KBM-7 (cell line): ENCODE measurements around the gene MLPH.

ENCODE experiments used
- DNase-seq: peaks from one replicate; pipeline ENCODE4 v3.0.0-alpha.2; 2015
- in situ Hi-C: fragments of 300-500 bp; cut with MboI; formaldehyde crosslinking; loops from 2 replicates; pipeline ENCODE4 v1.14.3; 2020; ENCODE audit warnings: low sequenced_read_pairs, low pct_unique_long_range_greater_than_20kb, mixed read lengths

Gene MLPH

DNA sequence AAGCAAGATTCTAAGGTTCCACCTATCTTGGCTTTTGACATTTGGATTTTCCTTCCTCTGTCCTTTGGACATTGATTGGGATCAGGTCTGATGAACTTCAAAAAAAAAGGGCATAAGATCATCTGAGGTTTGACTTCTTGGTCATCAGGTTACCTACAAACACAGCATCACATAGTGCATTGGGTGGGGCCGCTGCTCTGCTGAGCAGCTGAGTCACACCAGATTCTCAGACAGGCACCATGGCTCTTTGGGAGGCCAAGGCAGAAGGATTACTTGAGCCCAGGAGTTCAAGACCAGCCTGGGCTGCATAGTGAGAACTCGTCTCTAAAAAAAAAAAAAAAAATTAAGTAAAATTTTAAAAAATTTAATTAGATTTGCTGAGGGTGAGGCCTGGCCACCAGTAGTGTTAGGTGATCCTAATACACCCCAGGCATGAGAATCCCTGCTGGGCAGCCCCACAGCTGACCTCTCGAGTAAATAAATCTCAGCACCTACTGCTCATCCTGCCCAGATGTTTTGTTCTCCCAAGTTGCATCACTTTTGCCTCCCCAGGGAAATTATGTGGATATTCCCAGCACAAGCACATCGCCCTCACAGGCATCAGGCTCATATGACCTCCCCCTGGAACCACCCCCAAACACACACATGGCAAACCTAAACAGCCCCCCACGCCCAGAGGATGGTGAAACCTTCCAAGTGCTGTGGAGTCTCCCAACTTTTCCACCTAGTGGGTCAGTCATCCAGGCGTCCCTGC, 5.3 kb downstream of the MLPH start:
- DNase-seq = no peak
- in situ Hi-C loops = no loop called here

- in situ Hi-C loops = no loop called here
- DNase-seq = no peak
These were observed 7.0 kb downstream of the MLPH start for GRCh38 chr2:237494066-237494465.

DNA sequence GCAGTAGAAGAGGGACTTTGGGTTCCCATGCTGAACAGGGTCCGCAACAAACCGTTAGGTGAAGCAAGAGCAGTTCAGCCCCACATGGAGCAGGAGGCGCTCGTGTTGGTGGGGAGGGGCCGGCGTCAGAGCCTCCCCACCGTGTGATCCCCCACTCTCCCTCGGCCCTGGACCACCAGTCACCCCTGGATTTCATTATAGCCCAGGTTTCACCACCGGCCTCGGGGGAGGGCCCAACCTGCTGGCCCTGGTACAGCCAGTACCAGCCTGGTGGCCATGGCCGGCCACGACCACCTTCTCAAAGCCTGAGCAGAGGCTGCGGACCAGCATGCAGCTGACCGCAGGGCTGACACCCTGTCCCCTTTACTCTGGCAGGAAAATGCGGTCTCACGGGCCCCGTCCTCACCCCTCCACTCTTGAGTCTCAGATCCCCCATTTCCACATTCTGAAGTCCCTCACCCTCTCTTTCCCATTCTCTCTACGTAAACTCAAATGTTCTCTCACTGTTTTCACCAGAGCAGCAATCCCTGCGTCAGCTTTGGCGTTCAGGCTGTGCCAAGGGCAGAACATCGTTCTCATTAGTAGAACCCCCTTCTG, 8.6 kb downstream of the MLPH start:
- DNase-seq = no peak
- in situ Hi-C loops = no loop called here

- no peak for DNase-seq
- in situ Hi-C loops = no loop called here
These were observed 9.4 kb downstream of the MLPH start for GRCh38 chr2:237496428-237496827.

- no peak for DNase-seq
- in situ Hi-C loops = no loop called here
These were observed 10.2 kb downstream of the MLPH start for GRCh38 chr2:237497009-237497837.

- in situ Hi-C loops = no loop called here
- no peak for DNase-seq
These were observed 10.8 kb downstream of the MLPH start for GRCh38 chr2:237497838-237498186.

GRCh38 chr2:237498341-237498740, 11.3 kb downstream of the MLPH start:
- in situ Hi-C loops = no loop called here
- no peak for DNase-seq

DNA sequence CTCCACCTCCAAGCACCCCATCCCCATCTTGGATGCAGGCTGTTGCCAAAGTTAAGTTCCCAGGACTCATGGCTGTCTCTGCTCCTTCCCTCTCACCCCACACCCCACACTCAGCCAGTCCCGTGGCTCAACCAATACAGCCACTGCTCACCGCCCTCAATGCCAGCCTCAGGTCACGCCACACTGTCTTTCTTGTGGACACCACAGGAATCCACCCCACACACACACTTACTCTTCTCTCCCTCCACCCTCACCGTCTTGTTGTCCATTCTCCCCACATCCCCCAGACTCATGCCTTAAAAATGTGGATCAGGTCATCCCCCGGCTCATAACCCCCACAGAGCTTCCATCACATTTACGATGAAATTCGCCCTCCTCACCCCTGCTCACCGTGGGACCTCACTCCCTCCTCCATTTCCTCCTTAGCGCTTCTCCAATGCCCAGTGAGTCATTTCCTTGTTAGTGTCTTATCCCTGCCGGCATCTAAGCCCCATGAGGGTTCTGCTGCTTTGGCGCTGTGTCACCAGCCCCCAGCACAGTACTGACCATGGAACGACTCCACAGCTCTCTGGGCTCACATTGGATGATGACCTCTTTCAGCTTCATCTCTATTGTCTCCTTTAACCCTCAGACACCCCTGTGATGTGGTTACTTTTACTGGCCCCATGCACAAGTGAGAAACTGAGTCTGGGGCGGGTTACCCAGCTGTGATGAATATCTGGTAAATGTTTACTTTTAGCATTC, 13.8 kb downstream of the MLPH start:
- in situ Hi-C loops = loop anchor here (25.0 kb wide), 1 partner anchor 339 kb away; no protein-coding TSS in a partner anchor
- DNase-seq = peak; percentile 43

DNA sequence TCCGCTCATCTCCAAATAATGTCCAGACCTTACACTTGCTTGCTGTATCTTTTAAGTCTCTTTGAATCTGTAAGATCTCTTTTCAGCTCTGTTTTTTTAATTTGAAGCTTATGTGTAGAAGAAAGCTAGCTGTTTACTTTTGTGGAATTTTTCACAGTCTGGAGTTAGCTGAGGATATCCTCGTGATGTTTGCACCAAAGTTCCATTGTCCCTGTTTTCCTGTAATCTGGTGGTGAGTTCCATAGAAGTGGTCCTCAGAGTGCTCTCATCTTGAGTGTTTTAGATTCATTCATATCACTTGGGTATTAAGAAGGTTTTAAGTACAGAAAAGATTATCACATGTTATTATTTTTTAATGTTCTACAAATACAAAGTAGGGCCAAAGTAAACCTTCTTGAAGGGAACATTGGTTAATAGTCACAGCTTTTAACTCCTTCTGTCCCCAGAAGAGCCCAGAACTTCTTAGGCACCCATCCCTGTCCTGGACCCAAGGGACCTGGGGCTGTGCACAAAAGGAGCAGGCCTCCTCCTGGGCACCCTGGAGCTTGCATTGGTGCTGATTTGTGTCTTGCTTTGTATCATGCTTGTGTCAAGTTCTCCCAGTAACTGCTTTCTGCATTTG, 15.0 kb downstream of the MLPH start:
- in situ Hi-C loops = loop anchor here (25.0 kb wide), 1 partner anchor 340 kb away; no protein-coding TSS in a partner anchor
- no peak for DNase-seq

GRCh38 chr2:237503201-237503600, 16.1 kb downstream of the MLPH start:
- DNase-seq = no peak
- in situ Hi-C loops = loop anchor here (25.0 kb wide), 1 partner anchor 341 kb away; no protein-coding TSS in a partner anchor

DNA sequence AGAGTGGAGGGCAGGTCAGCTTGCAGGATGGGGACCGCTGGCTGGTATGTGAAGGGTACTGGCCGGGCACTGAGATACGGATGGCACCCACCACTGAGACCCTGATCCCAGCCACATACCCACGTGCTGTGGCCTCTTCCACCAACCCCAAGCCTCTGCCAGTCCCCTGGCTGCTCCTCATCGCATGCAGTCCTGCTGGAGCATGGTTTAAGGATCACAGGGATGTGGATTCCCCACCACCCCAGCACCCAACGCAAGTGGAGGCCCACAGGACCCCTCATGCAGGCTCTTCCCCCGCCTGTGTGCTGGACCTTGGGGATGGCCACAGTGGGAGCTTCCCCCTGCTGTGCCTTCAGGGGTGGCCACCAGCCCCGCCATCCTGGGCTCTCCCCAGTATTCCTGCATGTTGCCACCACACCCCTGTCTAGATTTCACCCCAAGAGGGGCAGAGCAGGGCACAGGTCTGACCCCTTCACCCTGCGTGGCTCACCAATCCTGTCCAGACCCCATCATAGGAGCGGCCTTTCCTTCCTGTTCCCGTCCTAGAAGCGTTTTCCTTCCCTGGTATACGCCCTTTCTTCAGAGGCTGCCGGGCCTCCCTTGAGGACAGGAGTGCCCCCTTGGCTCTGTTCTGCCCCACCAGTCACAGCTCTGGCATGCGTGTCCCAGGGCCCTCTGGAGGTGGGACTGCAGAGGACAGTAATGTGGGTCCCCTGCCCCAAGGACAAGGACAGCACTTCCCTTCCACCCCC, 18.3 kb downstream of the MLPH start:
- no peak for DNase-seq
- in situ Hi-C loops = loop anchor here (25.0 kb wide), 1 partner anchor 343 kb away; no protein-coding TSS in a partner anchor

DNA sequence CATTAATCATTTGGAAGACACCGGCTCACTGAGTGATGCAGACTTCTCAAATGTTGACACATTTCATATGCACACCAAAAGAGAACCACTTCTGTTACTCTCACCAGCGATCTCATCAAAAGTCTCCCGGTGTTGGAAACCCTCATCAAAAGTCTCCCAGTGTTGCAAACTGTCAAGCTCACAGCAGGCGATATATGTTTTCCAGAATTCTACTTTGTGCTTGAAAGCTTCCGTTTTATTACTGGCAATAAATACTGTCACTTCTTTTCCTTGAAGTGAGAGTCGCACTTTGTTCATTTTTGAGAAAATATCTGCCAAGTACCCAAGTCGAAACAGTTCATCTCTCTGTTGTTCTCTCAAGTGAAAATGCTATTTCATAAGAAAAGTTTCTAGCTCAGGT, 20.5 kb downstream of the MLPH start:
- in situ Hi-C loops = loop anchor here (25.0 kb wide), 1 partner anchor 345 kb away; no protein-coding TSS in a partner anchor
- DNase-seq = no peak

GRCh38 chr2:237508361-237508760, 21.3 kb downstream of the MLPH start:
- DNase-seq = no peak
- in situ Hi-C loops = loop anchor here (25.0 kb wide), 1 partner anchor 346 kb away; no protein-coding TSS in a partner anchor

- no peak for DNase-seq
- in situ Hi-C loops = loop anchor here (25.0 kb wide), 1 partner anchor 347 kb away; no protein-coding TSS in a partner anchor
These were observed 22.1 kb downstream of the MLPH start for GRCh38 chr2:237509151-237509550.

- in situ Hi-C loops = loop anchor here (25.0 kb wide), 1 partner anchor 348 kb away; no protein-coding TSS in a partner anchor
- no peak for DNase-seq
These were observed 22.9 kb downstream of the MLPH start for GRCh38 chr2:237509905-237510304.

- in situ Hi-C loops = loop anchor here (25.0 kb wide), 1 partner anchor 348 kb away; no protein-coding TSS in a partner anchor
- no peak for DNase-seq
These were observed 23.6 kb downstream of the MLPH start for GRCh38 chr2:237510502-237511217.

DNA sequence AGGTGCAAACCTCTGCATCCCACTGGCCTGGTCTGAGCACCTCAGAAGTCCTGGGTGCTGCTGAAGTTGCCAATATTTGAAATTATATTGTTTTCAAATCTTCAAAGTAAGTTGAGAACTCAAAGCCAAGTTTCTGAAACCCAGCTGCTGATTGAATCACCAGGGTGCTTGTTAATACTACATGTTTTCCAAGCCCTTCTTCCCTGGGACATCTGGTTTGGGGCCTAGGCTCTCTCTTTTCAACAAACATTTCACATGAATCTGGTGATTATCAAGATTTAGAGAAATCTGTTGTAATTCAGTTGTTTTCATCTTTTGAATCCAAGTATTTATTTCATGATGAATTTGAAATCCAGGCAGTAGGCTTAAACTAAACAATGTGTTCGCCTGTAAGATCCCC, 24.4 kb downstream of the MLPH start:
- in situ Hi-C loops = loop anchor here (25.0 kb wide), 1 partner anchor 349 kb away; no protein-coding TSS in a partner anchor
- DNase-seq = no peak
